CD4-positive, CD25-positive, alpha-beta regulatory T cell (primary cell): ENCODE measurements around the gene GMDS. TPM values are rescaled to one million over a fixed set of nuclear protein-coding genes. Genes with fewer than 3 reads are reported as not detected.

Source experiments
- ATAC-seq, 2 donors: fragments of 150-1000 bp; cut with Tn5 transposase; one replicate each; pipeline ENCODE4 v1.10.0; 2021; ENCODE audit warnings: low read depth in 2 of 2, moderate number of reproducible peaks in 2 of 2, moderate library complexity in 1 of 2
- DNase-seq, 3 donors: peaks; one replicate each; pipeline versions ENCODE4 v3.0.0 to v3.0.0-alpha.2; 2012 to 2022; ENCODE audit warnings: mixed read lengths in 1 of 3
- H3K27ac ChIP-seq: one replicate; pipeline ENCODE4 v1.7.0; 2013; ENCODE audit warnings: mild to moderate bottlenecking, low read length; ENCODE audit not compliant: insufficient read depth, poor library complexity, severe bottlenecking
- H3K27me3 ChIP-seq: one replicate; pipeline ENCODE4 v1.7.0; 2013; ENCODE audit warnings: low read length; ENCODE audit not compliant: control insufficient read depth, insufficient read depth
- H3K36me3 ChIP-seq: one replicate; pipeline ENCODE4 v1.7.0; 2013; ENCODE audit warnings: mild to moderate bottlenecking, low read length, moderate library complexity; ENCODE audit not compliant: control insufficient read depth, insufficient read depth
- H3K4me1 ChIP-seq: 2 replicates; pipeline ENCODE4 v1.7.0; 2013; ENCODE audit warnings: mild to moderate bottlenecking, low read length; ENCODE audit not compliant: insufficient read depth, control insufficient read depth, poor library complexity, severe bottlenecking
- H3K4me3 ChIP-seq: one replicate; pipeline ENCODE4 v1.7.0; 2013; ENCODE audit warnings: low read depth, mild to moderate bottlenecking, low read length, moderate library complexity
- H3K9me3 ChIP-seq, 2 experiments: 1 replicate in 1 of 2; 2 replicates in 1 of 2; pipeline ENCODE4 v1.7.0; 2013; ENCODE audit warnings: low read length in 2 of 2, mild to moderate bottlenecking in 1 of 2, moderate library complexity in 1 of 2; ENCODE audit not compliant: control insufficient read depth in 2 of 2
- H3K27ac Mint-ChIP-seq, 3 donors: one replicate each; pipeline ENCODE4 v1.8.0; 2020 to 2022; ENCODE audit warnings: mild to moderate bottlenecking in 3 of 3, mixed read lengths in 3 of 3, moderate library complexity in 2 of 3
- H3K27me3 Mint-ChIP-seq: one replicate; pipeline ENCODE4 v1.8.0; 2022; ENCODE audit warnings: mild to moderate bottlenecking, mixed read lengths
- H3K36me3 Mint-ChIP-seq: one replicate; pipeline ENCODE4 v1.8.0; 2020; ENCODE audit warnings: mixed read lengths
- H3K4me1 Mint-ChIP-seq, 4 donors: one replicate each; pipeline ENCODE4 v1.8.0; 2020 to 2022; ENCODE audit warnings: mixed read lengths in 4 of 4, mild to moderate bottlenecking in 1 of 4
- H3K4me3 Mint-ChIP-seq, 4 donors: one replicate each; pipeline ENCODE4 v1.8.0; 2020 to 2022; ENCODE audit warnings: mild to moderate bottlenecking in 4 of 4, mixed read lengths in 4 of 4, moderate library complexity in 3 of 4
- H3K9me3 Mint-ChIP-seq, 7 donors: one replicate each; pipeline ENCODE4 v1.8.0; 2020 to 2022; ENCODE audit warnings: mixed read lengths in 7 of 7, mild to moderate bottlenecking in 3 of 7, moderate library complexity in 2 of 7
- polyA plus RNA-seq, 4 donors: library from polyadenylated mRNA; unstranded; fragments of 300-500 nt; fragmentation: Illumina TruSeq; gene quantifications; one replicate each; pipeline ENCODE4 v1.2.3, GENCODE V29; 2021
- total RNA-seq: library from RNA; stranded (reverse); gene quantifications from one replicate; pipeline ENCODE4 v1.2.3, GENCODE V29; 2022

Gene GMDS
- total and polyA plus RNA-seq, 5 donors from 2014 or later: 17.5 to 23.9 (median 20.2) TPM

DNA sequence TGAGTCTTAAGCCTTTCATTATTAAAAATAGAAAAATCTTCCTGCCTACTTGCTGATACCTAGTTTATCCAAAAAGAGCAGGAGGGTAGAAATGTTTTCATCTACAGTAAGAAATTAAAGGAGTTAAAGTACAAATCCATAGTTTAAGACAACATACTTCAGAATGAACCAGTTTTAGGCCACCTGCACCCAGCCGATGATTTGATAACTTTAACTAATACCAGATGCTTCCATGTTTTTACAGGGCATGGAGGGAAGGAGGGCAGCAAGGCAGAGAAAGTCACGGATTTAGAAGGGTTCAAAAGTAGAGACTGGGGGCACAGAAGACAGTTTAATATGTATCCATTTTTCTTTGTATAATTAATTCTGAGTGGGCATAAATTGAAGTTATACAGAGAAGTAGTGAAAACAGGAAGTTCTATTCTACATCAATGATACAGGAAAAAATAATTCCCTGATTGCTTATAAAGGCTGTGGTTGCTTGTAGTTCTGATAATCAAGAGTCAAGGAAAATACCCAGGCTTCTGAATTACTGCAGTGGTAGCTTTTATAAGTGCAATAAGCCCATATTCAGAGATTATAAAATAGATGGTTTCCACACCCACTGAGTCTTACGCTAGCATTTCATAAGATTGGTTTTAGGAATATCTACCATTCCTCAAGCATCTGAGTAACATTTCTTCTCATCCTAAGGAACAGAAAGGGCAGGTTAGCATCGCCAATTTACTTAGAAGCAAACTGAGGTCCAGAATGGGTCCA lies 72.0 kb downstream of the GMDS start:
- no peak overlapping the region for H3K4me3 Mint-ChIP-seq
- H3K4me1 Mint-ChIP-seq: peaks cover 5 to 28% (median 17%) of the 10 kb centered on the region in 4 donors
- no peaks in the 10 kb centered on the region for H3K36me3 ChIP-seq
- no peak overlapping the region for H3K27ac Mint-ChIP-seq
- no peak overlapping the region for H3K27ac ChIP-seq
- H3K9me3 ChIP-seq: peaks cover 2 to 3% of the 10 kb centered on the region in 2 experiments
- DNase-seq (no peak), ATAC-seq (no peak)
- H3K4me1 ChIP-seq: no peaks in the 10 kb centered on the region
- peaks cover 0 to 10% (median 5%) of the 10 kb centered on the region in 7 donors for H3K9me3 Mint-ChIP-seq
- no peaks in the 10 kb centered on the region for H3K27me3 Mint-ChIP-seq
- peaks cover 7% of the 10 kb centered on the region for H3K36me3 Mint-ChIP-seq
- no peak overlapping the region for H3K4me3 ChIP-seq
- H3K27me3 ChIP-seq: no peaks in the 10 kb centered on the region

DNA sequence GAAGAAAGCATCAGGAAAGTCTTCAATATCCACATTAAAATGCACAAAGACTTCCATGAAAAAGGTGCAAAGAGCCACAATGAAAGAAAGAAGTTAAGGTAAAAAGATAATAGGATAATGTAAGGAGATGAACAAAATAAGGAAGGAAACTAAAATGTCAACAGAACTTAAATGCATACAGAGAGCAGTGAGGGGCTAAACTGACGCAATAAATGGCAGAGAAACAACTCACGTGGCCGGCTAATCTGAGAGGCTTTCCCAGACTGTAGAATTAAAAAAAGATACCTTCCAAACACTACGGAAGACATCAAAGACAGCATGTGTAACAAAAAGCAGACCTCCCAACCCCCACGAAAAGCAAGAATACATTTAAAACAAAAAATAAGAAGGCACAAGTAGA lies 73.7 kb downstream of the GMDS start:
- no peaks in the 10 kb centered on the region for H3K4me1 ChIP-seq
- Mint-ChIP-seq H3K36me3 (no peaks in the 10 kb centered on the region), H3K4me3 (no peak overlapping the region), H3K9me3 (no peaks in the 10 kb centered on the region), H3K27me3 (no peaks in the 10 kb centered on the region), H3K27ac (peak overlapping the region in 1 of 3 donors; percentile 22), H3K4me1 (peaks cover 4 to 28% (median 12%) of the 10 kb centered on the region in 4 donors)
- ATAC-seq: no peak
- DNase-seq: no peak
- H3K27ac ChIP-seq: no peak overlapping the region
- H3K9me3 ChIP-seq: no peaks in the 10 kb centered on the region
- no peak overlapping the region for H3K4me3 ChIP-seq
- H3K36me3 ChIP-seq: no peaks in the 10 kb centered on the region
- no peaks in the 10 kb centered on the region for H3K27me3 ChIP-seq

DNA sequence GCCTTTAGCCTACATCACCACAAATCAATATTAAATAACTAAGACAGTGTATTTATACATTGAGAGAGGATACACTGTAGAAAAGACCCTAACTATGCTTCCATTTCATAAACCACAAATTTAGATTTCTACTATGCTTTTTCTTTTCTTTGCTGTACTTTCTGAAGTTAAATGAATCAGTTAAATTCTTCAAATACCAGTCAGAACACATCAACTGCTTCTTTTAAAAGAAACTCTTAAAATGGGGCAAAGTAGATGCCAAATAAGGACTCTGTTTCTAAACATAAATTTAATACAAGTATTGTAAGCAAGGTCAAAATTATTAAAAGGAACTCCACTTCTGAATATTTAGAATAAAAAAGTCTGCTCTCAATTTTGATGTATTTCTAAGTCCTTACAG lies 76.9 kb downstream of the GMDS start:
- H3K4me1 Mint-ChIP-seq: peaks cover 5 to 16% (median 10%) of the 10 kb centered on the region in 4 donors
- H3K36me3 Mint-ChIP-seq: no peaks in the 10 kb centered on the region
- no peak overlapping the region for H3K4me3 ChIP-seq
- ATAC-seq (no peak), DNase-seq (no peak)
- H3K36me3 ChIP-seq: no peaks in the 10 kb centered on the region
- no peaks in the 10 kb centered on the region for H3K27me3 Mint-ChIP-seq
- H3K27me3 ChIP-seq: no peaks in the 10 kb centered on the region
- no peaks in the 10 kb centered on the region for H3K9me3 ChIP-seq
- H3K4me3 Mint-ChIP-seq: no peak overlapping the region
- peaks cover 0 to 6% (median 0%) of the 10 kb centered on the region in 7 donors for H3K9me3 Mint-ChIP-seq
- no peak overlapping the region for H3K27ac Mint-ChIP-seq
- no peaks in the 10 kb centered on the region for H3K4me1 ChIP-seq
- H3K27ac ChIP-seq: no peak overlapping the region

DNA sequence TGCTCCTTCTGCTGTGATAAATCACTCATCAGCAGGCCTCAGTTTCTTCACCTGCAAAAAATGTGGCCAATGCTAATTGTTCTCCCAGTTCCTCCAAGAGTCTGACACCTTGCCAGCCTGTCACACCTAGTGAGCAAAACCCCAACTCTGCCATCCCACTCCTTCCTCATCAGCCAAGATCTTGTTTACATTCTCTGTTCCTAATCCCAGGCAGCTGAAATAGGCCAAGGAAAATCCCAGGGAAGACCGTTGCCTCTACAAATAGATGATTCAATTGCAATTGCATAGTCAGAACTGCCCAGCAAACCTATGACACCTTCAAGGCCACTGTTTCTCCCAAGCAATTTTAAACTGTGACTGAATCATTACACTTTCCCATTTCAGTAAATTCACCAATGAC lies 78.7 kb downstream of the GMDS start:
- H3K27ac Mint-ChIP-seq: no peak overlapping the region
- no peak for ATAC-seq
- H3K4me3 Mint-ChIP-seq: no peak overlapping the region

DNA sequence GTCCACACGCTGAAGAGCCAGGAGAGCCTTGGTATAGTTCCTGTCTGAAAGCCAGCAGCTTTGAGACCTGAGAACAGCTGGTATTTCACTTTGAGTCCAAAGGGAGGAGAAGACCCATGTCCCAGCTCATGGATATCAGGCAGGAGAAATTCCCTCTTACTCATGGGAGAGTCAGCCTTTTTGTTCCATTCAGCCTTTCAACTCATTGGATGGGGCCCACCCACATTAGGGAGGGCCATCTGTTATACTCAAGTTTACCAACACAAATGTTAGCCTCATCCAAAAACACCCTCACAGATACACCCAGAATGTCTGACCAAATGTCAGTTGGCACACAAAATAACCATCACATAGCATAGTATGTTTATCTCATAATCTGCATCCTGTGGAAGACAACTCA lies 80.1 kb downstream of the GMDS start:
- H3K4me1 ChIP-seq: peaks cover 7% of the 10 kb centered on the region
- Mint-ChIP-seq H3K4me1 (peaks cover 21 to 27% (median 22%) of the 10 kb centered on the region in 4 donors), H3K4me3 (no peak overlapping the region), H3K9me3 (peaks cover 0 to 6% (median 0%) of the 10 kb centered on the region in 7 donors), H3K36me3 (no peaks in the 10 kb centered on the region), H3K27me3 (no peaks in the 10 kb centered on the region), H3K27ac (no peak overlapping the region)
- H3K4me3 ChIP-seq: no peak overlapping the region
- no peak for DNase-seq
- H3K27ac ChIP-seq: no peak overlapping the region
- no peaks in the 10 kb centered on the region for H3K36me3 ChIP-seq
- no peak for ATAC-seq
- H3K27me3 ChIP-seq: no peaks in the 10 kb centered on the region
- H3K9me3 ChIP-seq: no peaks in the 10 kb centered on the region

More for the DNA sequence above, 78.7 kb downstream of the GMDS start:
- no peak overlapping the region for H3K4me3 ChIP-seq
- Mint-ChIP-seq H3K4me1 (peaks cover 13 to 25% (median 20%) of the 10 kb centered on the region in 4 donors), H3K9me3 (peaks cover 0 to 6% (median 0%) of the 10 kb centered on the region in 7 donors), H3K27me3 (no peaks in the 10 kb centered on the region), H3K36me3 (no peaks in the 10 kb centered on the region)
- no peaks in the 10 kb centered on the region for H3K9me3 ChIP-seq
- no peaks in the 10 kb centered on the region for H3K36me3 ChIP-seq
- H3K27me3 ChIP-seq: no peaks in the 10 kb centered on the region
- peaks cover 5% of the 10 kb centered on the region for H3K4me1 ChIP-seq
- no peak for DNase-seq
- no peak overlapping the region for H3K27ac ChIP-seq

DNA sequence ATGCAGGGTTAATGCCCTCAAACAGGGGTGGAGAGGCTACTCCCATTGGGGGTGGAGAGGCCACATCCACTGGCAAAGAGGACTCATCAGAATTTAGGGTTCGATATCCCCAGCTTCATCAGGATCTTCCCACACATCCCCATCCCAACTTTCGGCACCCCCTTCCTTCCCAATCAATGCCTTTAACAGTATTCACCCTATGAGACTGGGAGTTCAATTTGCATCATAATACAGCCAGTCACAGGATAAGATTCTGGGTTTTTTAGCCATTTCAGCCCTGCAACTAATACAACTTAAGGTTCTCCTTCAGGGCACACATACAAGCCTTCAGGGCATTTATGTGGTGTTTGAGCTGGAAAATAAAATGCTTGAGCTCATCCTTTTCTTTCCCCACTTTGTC lies 80.9 kb downstream of the GMDS start:
- Histone ChIP-seq H3K4me3 (no peak overlapping the region), H3K27ac (no peak overlapping the region), H3K4me1 (peaks cover 7% of the 10 kb centered on the region), H3K9me3 (no peaks in the 10 kb centered on the region), H3K36me3 (no peaks in the 10 kb centered on the region), H3K27me3 (no peaks in the 10 kb centered on the region)
- Mint-ChIP-seq H3K27me3 (no peaks in the 10 kb centered on the region), H3K4me1 (peaks cover 21 to 29% (median 22%) of the 10 kb centered on the region in 4 donors), H3K9me3 (peaks cover 0 to 6% (median 0%) of the 10 kb centered on the region in 7 donors), H3K4me3 (no peak overlapping the region), H3K27ac (no peak overlapping the region), H3K36me3 (no peaks in the 10 kb centered on the region)
- ATAC-seq (no peak), DNase-seq (no peak)

DNA sequence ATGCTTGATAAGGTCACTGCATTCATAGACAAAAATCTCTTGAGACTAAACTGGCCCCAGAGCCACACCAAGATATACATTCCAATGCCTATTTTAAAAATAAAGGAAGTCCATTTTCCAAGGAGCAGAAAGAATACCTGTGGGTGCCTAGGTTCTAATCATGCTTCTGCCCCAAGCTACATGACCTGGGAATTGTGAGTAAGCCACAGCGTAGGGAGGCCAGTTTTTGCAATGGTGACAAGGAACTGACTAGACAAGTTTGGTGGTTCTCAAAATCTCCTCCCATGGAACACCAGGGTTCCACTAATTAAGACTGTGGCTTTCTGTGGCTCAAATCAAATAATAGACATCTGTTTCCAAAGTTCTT lies 83.3 kb downstream of the GMDS start:
- H3K4me1 ChIP-seq: peaks cover 12% of the 10 kb centered on the region
- H3K9me3 ChIP-seq: no peaks in the 10 kb centered on the region
- DNase-seq (no peak), ATAC-seq (no peak)
- no peak overlapping the region for H3K27ac ChIP-seq
- Mint-ChIP-seq H3K27ac (peak overlapping the region in 1 of 3 donors; percentile 20), H3K4me1 (peaks cover 33 to 40% (median 37%) of the 10 kb centered on the region in 4 donors), H3K27me3 (no peaks in the 10 kb centered on the region), H3K9me3 (peaks cover 0 to 6% (median 0%) of the 10 kb centered on the region in 7 donors), H3K4me3 (no peak overlapping the region), H3K36me3 (no peaks in the 10 kb centered on the region)
- no peak overlapping the region for H3K4me3 ChIP-seq
- no peaks in the 10 kb centered on the region for H3K36me3 ChIP-seq
- H3K27me3 ChIP-seq: no peaks in the 10 kb centered on the region
